Stimulated activated naive CD8-positive, alpha-beta T cell treated with anti-CD3 and anti-CD28 coated beads, Interleukin-15, Interleukin-2, amounts not matched to agents 100 ng/mL and 50 ng/mL, for 24 hours (primary cell): ENCODE data around the gene NEO1.
A peak's percentile ranks its signal among the peaks of the same experiment; 100 is the strongest.
"Not testable (repeated sequence)": the region's sequence is repeated elsewhere in the genome, so short reads cannot be mapped to it uniquely, and the experiment has no call there.

Source experiments
- H3K27ac Mint-ChIP-seq: one replicate; pipeline ENCODE4 v1.8.0; 2021; ENCODE audit warnings: mild to moderate bottlenecking, mixed read lengths
- H3K27me3 Mint-ChIP-seq: one replicate; pipeline ENCODE4 v1.8.0; 2021; ENCODE audit warnings: mixed read lengths
- H3K36me3 Mint-ChIP-seq: one replicate; pipeline ENCODE4 v1.8.0; 2021; ENCODE audit warnings: low read depth, mixed read lengths
- H3K4me1 Mint-ChIP-seq: one replicate; pipeline ENCODE4 v1.8.0; 2021; ENCODE audit warnings: low read depth, mixed read lengths
- H3K4me3 Mint-ChIP-seq: one replicate; pipeline ENCODE4 v1.8.0; 2021; ENCODE audit warnings: mild to moderate bottlenecking, mixed read lengths
- H3K9me3 Mint-ChIP-seq: one replicate; pipeline ENCODE4 v1.8.0; 2021; ENCODE audit warnings: mixed read lengths

NEO1 gene

DNA sequence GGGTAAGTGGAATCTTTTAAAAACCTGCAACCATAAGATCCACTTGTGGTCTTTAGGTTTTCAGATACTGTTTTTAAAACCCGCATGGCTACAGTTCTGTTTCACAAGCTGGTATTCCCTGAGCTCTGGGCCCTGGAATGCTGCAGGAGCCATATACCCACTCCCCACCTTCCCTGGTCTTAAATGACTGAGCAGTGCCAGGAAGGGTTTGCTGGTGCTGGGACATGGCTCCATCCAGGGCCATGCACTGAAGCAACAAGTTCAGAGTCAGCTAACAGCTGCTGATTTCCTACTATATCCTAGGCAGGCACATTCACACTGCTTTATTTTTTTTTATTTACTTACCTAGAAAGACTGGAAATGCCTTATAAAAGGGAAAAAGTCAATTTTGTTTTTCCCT lies 239.2 kb downstream of the NEO1 start:
- no peaks in the 10 kb centered on the region for H3K9me3 Mint-ChIP-seq
- H3K36me3 Mint-ChIP-seq, result no peaks in the 10 kb centered on the region
- H3K4me3 Mint-ChIP-seq, result no peak overlapping the region
- H3K27me3 Mint-ChIP-seq, result no peaks in the 10 kb centered on the region
- H3K4me1 Mint-ChIP-seq, result peaks cover 7% of the 10 kb centered on the region
- H3K27ac Mint-ChIP-seq, result no peak overlapping the region

DNA sequence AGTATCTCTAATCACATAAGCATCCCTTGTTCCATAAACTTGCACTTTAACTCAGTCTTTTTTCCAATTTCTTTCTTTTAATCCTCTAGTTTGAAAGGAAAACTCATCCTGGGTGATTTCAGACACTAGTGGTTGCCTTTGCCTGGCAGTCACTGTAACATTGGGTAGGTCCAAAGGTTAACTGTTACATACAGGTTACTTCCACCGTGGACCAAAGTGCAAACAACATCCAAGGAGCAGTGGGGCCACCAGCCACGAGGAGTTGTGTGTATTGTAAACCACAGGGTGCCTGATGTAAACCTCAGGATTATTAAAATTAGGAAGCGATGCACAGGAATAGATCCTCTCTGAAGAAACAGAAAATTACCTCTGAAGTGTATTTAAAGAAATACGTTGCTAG lies 241.5 kb downstream of the NEO1 start:
- no peaks in the 10 kb centered on the region for H3K27me3 Mint-ChIP-seq
- no peaks in the 10 kb centered on the region for H3K4me1 Mint-ChIP-seq

GRCh38 chr15:73295630-73296286 lies 243.5 kb downstream of the NEO1 start:
- H3K27ac Mint-ChIP-seq, result no peak overlapping the region

More for the DNA sequence above, 241.5 kb downstream of the NEO1 start:
- H3K4me3 Mint-ChIP-seq, result no peak overlapping the region
- H3K9me3 Mint-ChIP-seq, result no peaks in the 10 kb centered on the region
- H3K27ac Mint-ChIP-seq, result no peak overlapping the region
- no peaks in the 10 kb centered on the region for H3K36me3 Mint-ChIP-seq

DNA sequence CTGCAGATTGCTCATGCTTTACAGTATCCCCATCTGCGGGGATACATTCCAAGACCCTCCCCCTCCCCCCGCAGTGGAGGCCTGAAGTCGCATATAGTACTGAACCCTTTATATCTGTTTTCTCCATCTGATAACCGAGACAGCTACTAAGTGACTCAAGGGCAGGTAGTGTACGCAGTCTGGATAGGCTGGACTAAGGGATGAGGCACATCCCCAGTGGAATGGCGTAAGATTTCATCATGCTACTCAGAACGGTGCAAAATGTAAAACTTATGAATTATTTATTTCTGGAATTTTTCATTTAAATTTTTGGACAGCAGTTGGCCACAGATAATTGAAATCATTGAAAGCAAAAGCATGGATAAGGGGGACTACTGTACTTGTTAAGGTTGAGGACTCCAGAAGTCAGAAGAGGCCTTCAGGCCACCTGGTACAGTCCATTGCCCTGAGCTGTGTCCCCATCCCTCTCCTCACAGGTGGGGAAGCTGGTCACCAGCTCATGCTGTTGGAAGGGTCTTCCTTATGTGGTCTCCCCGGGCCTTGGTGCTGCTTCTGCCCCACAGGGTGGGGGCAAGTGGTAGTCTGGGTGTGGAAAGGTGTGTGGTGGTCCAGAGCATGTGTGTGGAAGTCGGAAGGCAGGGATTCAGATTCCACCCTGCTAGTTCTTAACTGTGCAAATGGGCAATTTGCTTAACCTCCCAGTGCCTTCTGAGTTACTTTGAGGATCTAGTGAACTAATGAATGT lies 244.5 kb downstream of the NEO1 start:
- Mint-ChIP-seq H3K4me3 (no peak overlapping the region), H3K27me3 (no peaks in the 10 kb centered on the region), H3K36me3 (peaks cover 4% of the 10 kb centered on the region), H3K9me3 (no peaks in the 10 kb centered on the region), H3K27ac (no peak overlapping the region), H3K4me1 (no peaks in the 10 kb centered on the region)

More at GRCh38 chr15:73295630-73296286, 243.5 kb downstream of the NEO1 start:
- no peaks in the 10 kb centered on the region for H3K27me3 Mint-ChIP-seq
- H3K4me1 Mint-ChIP-seq, result no peaks in the 10 kb centered on the region
- H3K9me3 Mint-ChIP-seq, result no peaks in the 10 kb centered on the region
- no peak overlapping the region for H3K4me3 Mint-ChIP-seq
- H3K36me3 Mint-ChIP-seq, result no peaks in the 10 kb centered on the region

DNA sequence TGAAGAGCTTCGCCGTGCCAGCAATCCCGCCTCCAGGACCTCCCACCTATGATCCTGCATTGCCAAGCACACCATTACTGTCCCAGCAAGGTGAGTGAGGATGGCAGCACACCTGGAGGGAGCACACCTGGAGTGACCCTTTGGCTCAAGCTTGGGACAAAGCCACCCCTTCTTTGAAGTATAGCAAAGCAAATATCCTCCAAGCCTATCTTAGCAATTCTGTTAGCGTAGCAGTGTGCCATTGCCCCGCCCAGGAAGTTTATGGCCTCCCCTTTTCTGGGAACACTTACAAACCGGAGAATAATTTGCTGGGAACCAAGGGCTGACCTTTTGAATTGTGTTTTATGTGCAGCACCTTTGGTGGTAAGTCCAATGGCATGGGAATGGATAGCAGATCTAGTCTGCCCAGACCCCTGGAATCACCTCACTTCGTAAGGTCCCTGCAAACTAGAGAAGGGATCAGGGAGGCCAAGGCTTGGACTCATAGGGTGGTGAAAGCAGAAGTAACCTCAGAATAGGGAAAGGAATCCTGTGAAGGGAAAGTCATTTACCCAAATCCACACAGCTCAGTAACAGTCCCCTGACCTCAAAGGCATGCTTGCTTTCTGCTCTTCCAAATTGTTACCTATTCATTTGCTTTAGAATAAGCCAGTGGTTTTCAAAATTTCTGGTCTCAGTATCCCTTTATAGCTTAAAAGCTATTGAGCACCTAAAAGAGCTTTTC lies 246.4 kb downstream of the NEO1 start:
- Mint-ChIP-seq H3K27ac (no peak overlapping the region), H3K27me3 (no peaks in the 10 kb centered on the region), H3K36me3 (peaks cover 7% of the 10 kb centered on the region), H3K9me3 (no peaks in the 10 kb centered on the region), H3K4me1 (peaks cover 12% of the 10 kb centered on the region), H3K4me3 (no peak overlapping the region)

DNA sequence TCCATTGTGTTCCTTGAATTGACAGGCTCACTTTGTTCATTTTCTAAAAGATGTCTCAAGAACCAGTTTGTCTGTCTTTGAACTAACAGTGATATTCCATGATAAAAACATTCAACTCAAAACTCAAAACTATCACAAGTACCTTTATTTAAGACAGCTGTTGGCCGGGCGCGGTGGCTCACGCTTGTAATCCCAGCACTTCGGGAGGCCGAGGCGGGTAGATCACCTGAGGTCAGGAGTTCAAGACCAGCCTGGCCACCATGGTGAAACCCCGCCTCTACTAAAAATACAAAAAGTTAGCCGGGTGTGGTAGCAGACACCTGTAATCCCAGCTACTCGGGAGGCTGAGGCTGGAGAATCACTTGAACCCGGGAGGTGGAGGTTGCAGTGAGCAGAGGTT lies 248.0 kb downstream of the NEO1 start:
- H3K9me3 Mint-ChIP-seq, H3K27me3 Mint-ChIP-seq: not testable (repeated sequence)

GRCh38 chr15:73303636-73304035 lies 251.4 kb downstream of the NEO1 start:
- H3K4me1 Mint-ChIP-seq, result peaks cover 13% of the 10 kb centered on the region
- H3K9me3 Mint-ChIP-seq, result no peaks in the 10 kb centered on the region
- no peaks in the 10 kb centered on the region for H3K27me3 Mint-ChIP-seq
- no peak overlapping the region for H3K4me3 Mint-ChIP-seq
- H3K36me3 Mint-ChIP-seq, result peaks cover 7% of the 10 kb centered on the region
- no peak overlapping the region for H3K27ac Mint-ChIP-seq

More for the DNA sequence above, 248.0 kb downstream of the NEO1 start:
- not testable (repeated sequence) for H3K27ac Mint-ChIP-seq, H3K4me3 Mint-ChIP-seq, H3K36me3 Mint-ChIP-seq
- H3K4me1 Mint-ChIP-seq, result peaks cover 13% of the 10 kb centered on the region

GRCh38 chr15:73305331-73306211 lies 253.3 kb downstream of the NEO1 start:
- Mint-ChIP-seq H3K27me3 (no peaks in the 10 kb centered on the region), H3K9me3 (no peaks in the 10 kb centered on the region), H3K4me1 (peaks cover 13% of the 10 kb centered on the region), H3K36me3 (peaks cover 7% of the 10 kb centered on the region), H3K27ac (no peak overlapping the region), H3K4me3 (no peak overlapping the region)

DNA sequence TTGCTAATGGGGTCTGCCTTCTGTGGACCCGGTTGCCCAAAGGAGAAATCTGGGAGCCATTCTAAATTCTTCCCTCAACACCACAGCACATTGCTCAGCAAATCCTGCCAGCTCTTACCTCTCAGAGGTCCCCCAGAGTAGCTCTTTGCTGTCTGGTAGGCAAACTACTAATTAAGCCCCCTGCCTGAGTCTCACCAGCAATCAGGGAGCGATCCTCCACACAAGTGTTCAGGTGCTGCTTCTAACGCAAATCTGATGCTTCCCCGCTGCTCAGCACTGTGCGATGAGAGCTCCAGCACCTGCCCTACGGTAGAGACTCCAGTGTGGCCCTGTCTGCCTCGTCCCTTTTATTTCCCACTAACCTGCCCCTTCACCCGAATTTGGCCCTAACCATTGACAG lies 256.0 kb downstream of the NEO1 start:
- no peaks in the 10 kb centered on the region for H3K9me3 Mint-ChIP-seq
- H3K36me3 Mint-ChIP-seq, result no peaks in the 10 kb centered on the region
- peaks cover 4% of the 10 kb centered on the region for H3K4me1 Mint-ChIP-seq
- no peak overlapping the region for H3K27ac Mint-ChIP-seq
- H3K4me3 Mint-ChIP-seq, result no peak overlapping the region
- H3K27me3 Mint-ChIP-seq, result peaks cover 3% of the 10 kb centered on the region

DNA sequence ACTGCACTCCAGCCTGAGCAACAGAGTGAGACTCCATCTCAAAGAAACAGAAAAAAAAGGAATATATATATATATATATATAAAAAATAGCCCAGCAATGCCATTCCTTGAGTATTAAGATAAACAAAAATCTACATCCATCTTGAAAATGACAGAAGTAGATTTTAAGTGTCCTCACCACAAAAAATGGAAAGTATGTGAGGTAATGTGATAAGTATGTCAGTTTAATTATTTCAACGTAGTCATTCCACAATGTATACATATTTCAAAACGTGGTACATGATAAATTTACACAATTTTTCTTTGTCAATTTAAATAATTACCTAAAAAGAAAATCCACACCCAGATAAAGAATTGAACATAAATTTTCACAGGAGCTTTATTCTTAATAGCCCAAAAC lies 261.6 kb downstream of the NEO1 start:
- Mint-ChIP-seq H3K27me3 (peaks cover 25% of the 10 kb centered on the region), H3K4me3 (no peak overlapping the region), H3K4me1 (peaks cover 7% of the 10 kb centered on the region), H3K36me3 (no peaks in the 10 kb centered on the region), H3K9me3 (no peaks in the 10 kb centered on the region), H3K27ac (no peak overlapping the region)

- Mint-ChIP-seq H3K9me3 (no peaks in the 10 kb centered on the region), H3K4me3 (no peak overlapping the region), H3K4me1 (peaks cover 11% of the 10 kb centered on the region), H3K27ac (no peak overlapping the region), H3K36me3 (no peaks in the 10 kb centered on the region), H3K27me3 (peaks cover 27% of the 10 kb centered on the region)
Measured at GRCh38 chr15:73317651-73318462, 265.6 kb downstream of the NEO1 start.

DNA sequence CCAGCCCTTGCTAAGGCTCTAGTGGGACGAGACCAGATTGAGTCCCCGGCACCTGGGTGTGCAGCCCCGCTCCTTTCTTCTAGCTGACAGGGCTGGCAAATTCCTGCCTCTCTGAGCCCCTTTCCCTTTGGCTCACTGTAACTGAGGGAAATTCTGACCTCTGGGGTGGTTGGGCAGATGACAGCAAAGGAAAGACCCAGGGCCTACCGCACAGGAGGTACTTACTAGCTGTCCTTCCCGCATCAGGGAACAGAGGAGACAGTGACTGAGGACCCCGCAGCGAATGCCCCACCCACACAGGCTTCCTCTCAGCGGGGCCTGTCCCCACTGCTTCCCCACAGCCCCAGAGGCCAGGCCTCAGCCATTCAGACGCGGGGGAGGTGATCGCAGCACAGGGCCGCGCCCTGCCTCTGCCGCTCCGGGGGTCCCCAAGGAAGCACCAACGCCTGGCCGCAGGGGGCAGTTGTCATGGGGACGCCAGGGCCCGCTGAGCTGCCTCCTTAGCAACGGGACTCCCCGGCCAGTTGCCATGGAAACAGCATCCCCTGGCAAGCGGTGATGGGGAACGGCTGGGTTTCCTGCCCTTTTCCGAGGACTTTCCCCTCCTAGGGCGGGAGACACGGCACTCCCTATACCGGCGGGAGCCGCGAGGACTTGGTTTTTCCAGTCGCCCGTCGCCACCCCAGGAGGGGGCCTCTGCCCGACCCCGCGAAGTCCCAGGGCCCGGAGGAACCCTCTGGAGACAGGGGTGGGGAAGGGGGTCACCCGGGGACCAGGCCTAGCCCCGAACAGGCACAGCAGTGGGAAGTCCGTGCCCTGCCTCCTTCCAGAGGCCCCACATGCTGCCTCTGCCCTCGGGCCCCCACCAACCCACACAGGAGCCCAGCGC lies 266.4 kb downstream of the NEO1 start:
- Mint-ChIP-seq H3K27me3 (peaks cover 27% of the 10 kb centered on the region), H3K4me3 (no peak overlapping the region), H3K36me3 (no peaks in the 10 kb centered on the region), H3K4me1 (peaks cover 11% of the 10 kb centered on the region), H3K27ac (peak overlapping the region; percentile 31), H3K9me3 (no peaks in the 10 kb centered on the region)
